Gastroesophageal sphincter (tissue), 3 donors: ENCODE measurements around the gene YPEL5.
A peak's percentile ranks its signal among the peaks of the same experiment; 100 is the strongest.

Source experiments
- POLR2A ChIP-seq, 2 donors: fragments of 450-650 bp; IDR thresholded peaks; one replicate each; pipeline ENCODE4 v1.6.1; 2017; ENCODE audit warnings: antibody characterized with exemption in 2 of 2, mild to moderate bottlenecking in 2 of 2, moderate library complexity in 1 of 2
- POLR2AphosphoS5 ChIP-seq: sonication (generic); formaldehyde crosslinking; IDR thresholded peaks from one replicate; pipeline ENCODE4 v1.6.1; 2017; ENCODE audit warnings: antibody characterized with exemption
- TF ChIP-seq, protein P1 (sequence below), 4 experiments: fragments of 200-600 bp in 2 of 4; fragments of 450-650 bp in 2 of 4; sonication (generic) in 1 of 4; IDR thresholded peaks; one replicate each; pipeline ENCODE4 v1.5.1; 2017 to 2019; ENCODE audit warnings: antibody characterized with exemption in 4 of 4, mild to moderate bottlenecking in 2 of 4, moderate library complexity in 2 of 4

DNA sequence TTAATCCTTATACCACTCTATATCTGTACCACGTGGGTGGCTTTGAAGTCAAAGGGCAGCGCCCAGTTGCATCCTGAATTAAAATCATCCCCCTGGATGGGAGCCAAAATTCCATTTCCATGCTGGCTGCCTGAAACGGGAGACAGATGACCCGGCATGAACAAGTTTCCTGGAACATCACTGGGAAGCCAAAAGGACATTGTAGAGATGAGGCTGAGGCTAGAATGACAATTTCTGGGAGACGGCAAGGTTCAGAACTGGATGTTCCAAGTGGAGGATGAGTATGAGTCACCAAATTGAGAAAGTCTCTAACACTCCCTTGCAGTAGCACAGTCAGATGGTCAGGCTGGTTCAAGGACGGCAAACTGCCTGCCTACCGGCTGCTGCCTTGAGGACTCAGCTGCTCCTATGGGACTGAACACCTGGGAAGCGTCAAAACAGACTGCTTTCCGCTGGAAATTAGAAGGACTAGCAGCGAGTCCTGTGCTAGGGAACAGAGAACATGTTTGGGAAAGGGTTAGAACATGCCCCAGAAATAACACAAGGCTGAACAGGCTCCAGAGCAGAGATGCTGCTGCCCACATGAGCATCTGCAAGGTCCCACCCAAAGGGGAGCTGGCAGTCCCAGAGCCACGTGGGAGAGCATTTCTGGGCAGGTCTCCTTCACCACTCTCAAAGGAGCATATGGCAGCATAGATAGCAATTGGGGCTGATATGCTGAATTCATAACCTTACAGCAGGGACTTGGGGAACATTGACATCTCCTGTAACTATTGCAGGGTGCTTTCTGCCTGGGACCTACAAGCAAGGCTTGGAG is 32.0 kb downstream of the YPEL5 start:
- TF ChIP-seq, protein P1, sequence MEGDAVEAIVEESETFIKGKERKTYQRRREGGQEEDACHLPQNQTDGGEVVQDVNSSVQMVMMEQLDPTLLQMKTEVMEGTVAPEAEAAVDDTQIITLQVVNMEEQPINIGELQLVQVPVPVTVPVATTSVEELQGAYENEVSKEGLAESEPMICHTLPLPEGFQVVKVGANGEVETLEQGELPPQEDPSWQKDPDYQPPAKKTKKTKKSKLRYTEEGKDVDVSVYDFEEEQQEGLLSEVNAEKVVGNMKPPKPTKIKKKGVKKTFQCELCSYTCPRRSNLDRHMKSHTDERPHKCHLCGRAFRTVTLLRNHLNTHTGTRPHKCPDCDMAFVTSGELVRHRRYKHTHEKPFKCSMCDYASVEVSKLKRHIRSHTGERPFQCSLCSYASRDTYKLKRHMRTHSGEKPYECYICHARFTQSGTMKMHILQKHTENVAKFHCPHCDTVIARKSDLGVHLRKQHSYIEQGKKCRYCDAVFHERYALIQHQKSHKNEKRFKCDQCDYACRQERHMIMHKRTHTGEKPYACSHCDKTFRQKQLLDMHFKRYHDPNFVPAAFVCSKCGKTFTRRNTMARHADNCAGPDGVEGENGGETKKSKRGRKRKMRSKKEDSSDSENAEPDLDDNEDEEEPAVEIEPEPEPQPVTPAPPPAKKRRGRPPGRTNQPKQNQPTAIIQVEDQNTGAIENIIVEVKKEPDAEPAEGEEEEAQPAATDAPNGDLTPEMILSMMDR (IDR thresholded peaks at IDR 0.05), result no peak
- TF ChIP-seq POLR2A (IDR thresholded peaks at IDR 0.05) (no peak), POLR2AphosphoS5 (peak; percentile 88)
